Activated CD4-positive, alpha-beta T cell treated with anti-CD3 and anti-CD28 coated beads for 48 hours (primary cell): ENCODE results near the gene FOXK1.
A peak's percentile ranks its signal among the peaks of the same experiment; 100 is the strongest.
"Not testable (repeated sequence)": the region's sequence is repeated elsewhere in the genome, so short reads cannot be mapped to it uniquely, and the experiment has no call there.

Experiments
- DNase-seq: peaks from one replicate; pipeline ENCODE4 v3.0.0-alpha.2; 2020

FOXK1 gene

GRCh38 chr7:4787947-4788626 lies 106.0 kb downstream of the FOXK1 start:
- no peak for DNase-seq

- no peak for DNase-seq
Observed at GRCh38 chr7:4788627-4789189, 106.6 kb downstream of the FOXK1 start.

GRCh38 chr7:4789194-4790077 lies 107.3 kb downstream of the FOXK1 start:
- no peak for DNase-seq

- no peak for DNase-seq
Observed at GRCh38 chr7:4790078-4790465, 108.0 kb downstream of the FOXK1 start.

- DNase-seq = no peak
Observed at GRCh38 chr7:4790516-4790991, 108.5 kb downstream of the FOXK1 start.

- DNase-seq = no peak
Observed at GRCh38 chr7:4791101-4791737, 109.1 kb downstream of the FOXK1 start.

GRCh38 chr7:4791738-4792536 lies 109.8 kb downstream of the FOXK1 start:
- peak; percentile 87 for DNase-seq

- peak; percentile 30 for DNase-seq
Observed at GRCh38 chr7:4792537-4793126, 110.5 kb downstream of the FOXK1 start.

GRCh38 chr7:4793385-4793993 lies 111.4 kb downstream of the FOXK1 start:
- DNase-seq = not testable (repeated sequence)

GRCh38 chr7:4794171-4794570 lies 112.1 kb downstream of the FOXK1 start:
- DNase-seq = not testable (repeated sequence)

- DNase-seq = no peak
Observed at GRCh38 chr7:4794591-4795350, 112.7 kb downstream of the FOXK1 start.

GRCh38 chr7:4796453-4796852 lies 114.4 kb downstream of the FOXK1 start:
- no peak for DNase-seq

GRCh38 chr7:4797858-4798705 lies 116.0 kb downstream of the FOXK1 start:
- DNase-seq = peak; percentile 77

GRCh38 chr7:4798706-4799235 lies 116.7 kb downstream of the FOXK1 start:
- no peak for DNase-seq

- DNase-seq = no peak
Observed at GRCh38 chr7:4799508-4800268, 117.6 kb downstream of the FOXK1 start.

GRCh38 chr7:4800487-4800886 lies 118.4 kb downstream of the FOXK1 start:
- DNase-seq = no peak

- no peak for DNase-seq
Observed at GRCh38 chr7:4800926-4801838, 119.1 kb downstream of the FOXK1 start.

- no peak for DNase-seq
Observed at GRCh38 chr7:4801839-4802231, 119.7 kb downstream of the FOXK1 start.
